Kasumi-1 (cell line): ENCODE results near the gene RGS1.

Experiments used
- DNase-seq, 2 experiments: peaks; one replicate each; lab custom pipeline; 2025; lab: John Stamatoyannopoulos, UW

RGS1 gene

DNA sequence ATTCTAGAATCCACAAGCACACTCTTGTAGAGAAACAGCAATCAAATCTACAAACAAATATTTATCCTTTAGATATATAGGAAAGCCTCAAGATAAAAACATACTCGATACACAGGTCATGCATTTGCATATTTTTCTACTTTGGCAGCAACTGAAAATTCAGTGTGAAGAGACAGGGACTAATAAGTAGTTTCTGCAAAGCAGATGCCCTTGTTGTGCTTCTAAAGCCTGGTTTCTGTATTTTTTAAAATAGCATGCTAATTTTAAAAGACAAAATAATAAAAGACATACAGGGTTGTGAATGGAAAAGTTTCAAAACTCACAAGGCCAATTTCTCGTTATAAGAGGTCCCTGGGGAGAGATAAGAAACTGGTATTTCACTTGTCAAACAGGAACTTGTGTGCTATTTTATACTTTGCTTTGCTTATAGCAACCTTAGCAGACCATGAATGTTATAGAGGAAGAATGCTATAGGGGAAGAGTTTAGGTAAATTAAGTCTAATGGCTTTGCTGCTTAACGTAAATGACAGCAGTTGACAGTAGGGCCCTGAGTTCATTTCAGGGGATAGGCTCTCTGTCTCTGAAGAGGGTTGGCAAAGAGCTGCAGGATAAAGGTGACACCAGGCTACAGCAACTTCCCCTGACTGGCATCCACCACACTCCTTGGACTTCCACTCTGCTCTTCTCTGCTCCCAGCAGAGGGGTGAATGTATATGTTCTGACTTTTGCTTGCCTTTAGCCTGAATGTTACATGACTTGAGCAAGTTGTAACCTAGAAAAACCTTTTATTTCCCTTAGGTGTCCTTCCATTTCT is 51.0 kb downstream of the RGS1 start:
- no peak for DNase-seq

DNA sequence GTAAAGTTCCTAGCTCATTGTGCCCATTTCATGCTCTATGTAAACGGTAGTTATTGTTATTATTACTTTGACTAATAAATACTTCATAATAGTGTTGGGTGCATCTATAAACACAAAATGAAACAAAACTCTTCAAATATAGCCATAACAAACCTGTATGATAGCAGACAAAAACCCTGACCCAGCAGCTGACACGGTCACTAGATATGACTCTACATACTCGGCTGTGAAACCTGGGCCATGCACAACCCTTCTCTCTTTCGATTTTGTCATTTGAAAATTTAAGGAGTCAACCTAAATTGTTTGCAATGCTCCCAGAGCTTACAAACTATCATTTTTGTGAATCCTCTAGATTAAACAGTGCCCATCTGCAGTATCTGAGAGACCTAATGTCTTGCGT is 52.3 kb downstream of the RGS1 start:
- DNase-seq = no peak

DNA sequence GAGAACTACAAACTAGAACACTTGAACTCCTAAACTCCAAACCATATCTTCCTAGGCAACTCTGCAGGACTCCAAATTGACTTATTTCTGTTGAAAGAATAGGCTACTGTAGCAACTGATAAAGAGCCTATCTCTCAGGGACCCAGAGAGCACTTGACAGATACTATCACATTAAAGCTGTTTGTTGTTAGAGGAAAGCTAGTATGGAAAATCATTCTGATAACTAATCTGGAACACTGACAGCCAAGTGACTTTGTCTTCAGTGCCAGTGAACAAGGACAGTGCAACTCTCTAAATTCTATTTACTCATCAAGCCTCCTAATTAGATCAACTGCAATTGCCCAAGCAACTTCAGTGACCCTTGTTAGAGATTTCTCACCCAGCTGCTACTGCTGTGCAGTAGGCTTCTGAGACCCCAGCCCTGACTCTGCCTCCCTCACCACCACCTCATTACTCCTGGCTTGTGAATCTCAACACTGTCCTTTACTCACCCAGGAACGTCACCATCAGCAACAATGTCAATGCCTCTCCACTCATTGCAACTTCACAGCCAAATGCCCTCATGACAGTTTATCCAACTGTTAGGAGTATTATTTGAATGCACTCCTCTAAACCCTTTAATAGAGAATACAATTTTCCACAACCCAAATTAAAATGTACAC is 53.0 kb downstream of the RGS1 start:
- DNase-seq = no peak

- DNase-seq = no peak
Observed at GRCh38 chr1:192629612-192630011, 54.0 kb downstream of the RGS1 start.
